NCI-H1436 (cell line): ENCODE results near the gene FBLIM1.

Experiments
- DNase-seq: peaks from one replicate; lab custom pipeline; 2025; lab: John Stamatoyannopoulos, UW

The FBLIM1 gene

GRCh38 chr1:15730936-15731335 lies 27.7 kb upstream of the FBLIM1 start:
- DNase-seq: no peak

GRCh38 chr1:15731735-15732685 lies 26.6 kb upstream of the FBLIM1 start:
- no peak for DNase-seq

- DNase-seq: no peak
Measured at GRCh38 chr1:15732686-15733081, 25.9 kb upstream of the FBLIM1 start.

GRCh38 chr1:15733218-15733725 lies 25.3 kb upstream of the FBLIM1 start:
- DNase-seq: no peak

GRCh38 chr1:15733726-15734226 lies 24.8 kb upstream of the FBLIM1 start:
- no peak for DNase-seq

GRCh38 chr1:15734296-15734695 lies 24.3 kb upstream of the FBLIM1 start:
- no peak for DNase-seq

GRCh38 chr1:15734901-15735300 lies 23.7 kb upstream of the FBLIM1 start:
- DNase-seq: no peak

GRCh38 chr1:15735304-15736037 lies 23.1 kb upstream of the FBLIM1 start:
- no peak for DNase-seq

GRCh38 chr1:15736038-15736891 lies 22.3 kb upstream of the FBLIM1 start, which contains the start of gene SLC25A34:
Gene SLC25A34, plus strand, starts transcription at chr1:15736258. Its CDS starts 228 bp downstream, at chr1:15736486.
- DNase-seq: peak; percentile 14

GRCh38 chr1:15736892-15737261 lies 21.7 kb upstream of the FBLIM1 start:
- no peak for DNase-seq

GRCh38 chr1:15737324-15738319 lies 21.0 kb upstream of the FBLIM1 start:
- DNase-seq: no peak

GRCh38 chr1:15738416-15739113 lies 20.0 kb upstream of the FBLIM1 start:
- DNase-seq: no peak

GRCh38 chr1:15739259-15739658 lies 19.3 kb upstream of the FBLIM1 start:
- no peak for DNase-seq

- no peak for DNase-seq
Measured at GRCh38 chr1:15739745-15740144, 18.9 kb upstream of the FBLIM1 start.

GRCh38 chr1:15740924-15741850 lies 17.4 kb upstream of the FBLIM1 start:
- DNase-seq: peak; percentile 71

GRCh38 chr1:15742339-15742801 lies 16.2 kb upstream of the FBLIM1 start, which contains the start of gene TMEM82:
Gene TMEM82, plus strand, starts transcription at chr1:15742499. Its CDS starts 61 bp downstream, at chr1:15742560.
- no peak for DNase-seq

GRCh38 chr1:15744122-15744679 lies 14.4 kb upstream of the FBLIM1 start:
- no peak for DNase-seq

- DNase-seq: no peak
Measured at GRCh38 chr1:15747378-15747777, 11.2 kb upstream of the FBLIM1 start.
